Astrocyte of the hippocampus (primary cell): Measurements from ENCODE around the gene HSPE1.
A peak's percentile ranks its signal among the peaks of the same experiment; 100 is the strongest.
"Not testable (repeated sequence)": the region's sequence is repeated elsewhere in the genome, so short reads cannot be mapped to it uniquely, and the experiment has no call there.

Experiments
- DNase-seq: peaks from one replicate; pipeline ENCODE4 v3.0.0; 2011; ENCODE audit warnings: low read depth, low spot score

Gene HSPE1

DNA sequence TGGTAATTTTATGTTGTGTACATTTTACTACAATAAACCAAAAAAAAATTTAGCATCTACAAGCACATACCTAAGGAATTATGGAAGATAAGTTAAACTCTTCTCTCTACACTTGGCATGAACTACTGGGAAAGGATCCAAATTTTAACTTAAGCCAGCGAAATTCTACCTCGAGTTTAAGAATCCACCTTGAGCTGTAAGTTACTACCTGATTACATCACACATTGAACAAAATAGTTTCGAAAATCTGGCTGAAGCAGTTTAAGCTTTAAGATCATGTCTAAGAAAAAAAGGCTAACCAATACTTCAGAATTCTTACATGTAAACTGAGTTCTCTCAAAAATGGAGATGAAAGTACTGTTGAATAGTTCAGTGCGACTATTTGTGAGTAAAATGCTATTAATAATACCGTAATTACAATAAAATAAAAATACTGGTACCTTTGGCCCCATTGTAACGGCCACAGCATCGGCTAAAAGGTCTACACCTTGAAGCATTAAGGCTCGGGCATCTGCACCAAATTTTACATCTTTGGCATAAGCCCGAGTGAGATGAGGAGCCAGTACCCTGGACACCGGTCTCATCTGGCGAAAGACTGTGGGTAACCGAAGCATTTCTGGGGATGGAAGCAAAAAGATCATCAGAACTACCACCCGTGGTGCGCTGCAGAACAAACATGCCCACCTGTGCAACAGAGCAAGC lies 1.8 kb upstream of the HSPE1 start:
- DNase-seq = no peak

DNA sequence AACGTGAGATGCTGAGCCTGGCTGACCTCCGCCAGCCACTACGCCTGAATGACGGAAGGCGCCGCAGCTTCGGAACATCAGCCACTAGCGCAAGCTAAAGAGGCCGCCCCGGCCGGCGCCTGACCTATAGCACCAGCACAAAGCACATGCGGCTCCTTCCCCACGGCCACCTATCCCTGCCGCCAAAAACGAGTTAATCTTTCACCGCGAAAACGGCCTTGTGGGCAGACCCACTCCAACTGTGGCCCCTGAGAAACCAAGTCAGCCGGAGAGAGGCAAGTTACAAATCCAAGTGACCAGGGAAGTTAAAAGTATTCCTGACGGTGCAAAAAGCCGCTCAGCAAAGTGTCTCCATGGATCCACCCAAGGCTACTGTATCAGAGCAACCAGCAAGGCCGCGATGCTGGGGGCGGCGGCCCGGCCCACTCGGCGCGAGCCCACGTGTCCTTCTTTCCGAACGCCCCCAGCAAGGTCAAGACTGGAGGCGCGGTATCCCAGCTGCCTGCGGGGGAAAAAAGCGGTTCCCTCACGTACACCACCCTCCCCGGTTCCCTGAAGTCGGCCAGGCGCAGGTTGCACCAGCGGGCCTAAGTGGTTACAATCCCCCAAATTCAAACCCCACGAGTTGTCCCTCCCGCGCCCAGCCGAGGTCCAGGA lies 1.1 kb upstream of the HSPE1 start:
- DNase-seq = peak; percentile 71

DNA sequence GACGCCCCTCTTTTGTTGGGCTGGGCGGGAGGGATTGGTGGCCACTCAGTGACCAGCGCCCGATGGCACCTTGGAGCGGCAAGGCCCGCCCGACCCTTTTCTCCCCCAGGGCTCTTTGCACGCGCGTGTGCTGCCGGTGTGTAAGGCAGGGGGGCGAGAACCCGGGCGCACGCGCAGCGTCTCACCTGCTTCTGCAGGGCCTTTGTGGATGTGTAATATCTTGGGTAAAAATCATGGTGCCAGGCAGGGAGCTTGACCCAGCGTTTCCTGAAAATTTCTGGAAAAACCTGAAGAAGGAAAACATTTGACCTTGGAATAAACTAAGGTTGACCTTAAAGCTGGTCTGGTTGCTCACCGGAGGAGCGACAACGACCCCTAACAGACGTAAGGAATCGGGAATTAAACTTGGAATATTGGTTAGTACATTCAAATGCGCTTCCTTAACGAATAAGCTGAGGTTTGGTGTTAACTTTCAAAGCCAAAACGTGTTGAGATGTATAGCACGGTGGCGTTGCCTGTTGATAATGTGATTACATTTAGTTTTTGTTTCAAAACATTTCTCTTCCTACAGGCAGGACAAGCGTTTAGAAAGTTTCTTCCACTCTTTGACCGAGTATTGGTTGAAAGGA lies 438 bp downstream of the HSPE1 start:
- peak; percentile 38 for DNase-seq

DNA sequence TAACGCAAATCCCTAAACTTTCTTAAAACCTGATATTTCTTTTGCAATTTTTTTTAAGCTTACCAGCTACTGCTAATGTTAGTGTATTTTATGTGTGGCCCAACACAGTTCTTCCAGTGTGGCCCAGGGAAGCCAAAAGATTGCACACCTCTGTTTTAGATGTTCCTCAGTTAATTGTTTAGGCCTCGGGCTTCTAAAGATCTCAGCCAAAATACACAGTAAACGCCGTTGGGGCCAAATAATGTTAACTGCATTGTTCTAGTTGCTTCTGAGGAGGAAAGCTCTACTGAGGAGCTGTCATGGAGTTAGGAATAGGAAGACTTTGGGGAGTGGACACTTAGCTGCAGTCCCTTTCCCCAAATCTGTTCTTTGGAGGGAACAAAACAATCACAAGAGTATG lies 2.0 kb downstream of the HSPE1 start:
- no peak for DNase-seq

DNA sequence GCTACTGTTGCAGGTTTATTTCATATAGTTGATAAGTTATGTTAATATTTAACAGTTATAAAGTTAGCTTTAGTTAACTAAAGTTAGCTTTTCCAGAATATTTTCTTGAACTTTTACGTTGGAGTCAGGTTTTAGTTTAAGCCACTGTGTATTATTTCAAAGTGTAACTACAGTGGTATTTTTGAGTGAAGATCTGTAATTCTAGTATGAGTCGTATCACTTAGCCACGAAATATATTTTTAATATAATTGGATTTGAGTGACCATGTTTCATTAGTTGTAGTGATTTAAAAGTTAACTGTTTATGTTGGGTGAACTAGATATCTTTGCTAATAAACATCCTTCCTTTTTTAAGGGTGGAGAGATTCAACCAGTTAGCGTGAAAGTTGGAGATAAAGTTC lies 2.5 kb downstream of the HSPE1 start:
- DNase-seq = no peak

DNA sequence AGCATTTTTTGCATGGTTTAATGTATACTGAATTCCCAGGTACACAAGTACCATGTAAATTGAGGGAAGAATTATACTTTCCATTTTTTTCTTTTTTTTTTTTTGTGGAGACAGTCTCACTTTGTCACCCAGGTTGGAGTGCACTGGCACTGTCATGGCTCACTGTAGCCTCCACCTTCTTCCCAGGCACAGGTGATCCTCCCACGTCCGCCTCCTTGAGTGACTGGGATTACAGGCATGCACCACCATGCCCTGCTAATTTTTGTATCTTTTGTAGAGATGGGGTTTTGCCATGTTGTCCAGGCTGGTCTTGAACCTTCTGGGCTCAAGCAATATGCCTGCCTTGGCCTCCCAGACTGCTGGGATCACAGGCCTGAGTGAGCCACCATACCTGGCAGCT lies 3.8 kb downstream of the HSPE1 start:
- no peak for DNase-seq

DNA sequence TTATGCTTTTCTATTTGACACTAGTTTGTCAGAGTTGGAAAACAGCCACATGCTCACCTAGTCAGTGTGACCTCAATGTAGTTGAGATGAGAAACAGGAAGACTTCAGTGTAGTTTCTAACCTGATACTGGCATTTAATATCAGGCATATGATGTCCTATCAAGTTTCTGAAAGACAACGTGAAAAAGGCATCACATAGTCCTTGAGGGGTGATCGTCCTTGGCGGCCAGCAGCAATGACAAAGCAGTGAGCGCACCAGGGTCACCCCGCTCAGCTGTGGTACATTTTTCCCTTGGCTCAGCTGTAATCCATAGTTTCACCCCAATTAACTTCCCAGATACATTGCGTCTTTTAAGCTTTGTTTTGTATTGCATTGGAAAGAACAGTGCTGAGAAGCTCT lies 4.3 kb downstream of the HSPE1 start:
- DNase-seq = no peak

DNA sequence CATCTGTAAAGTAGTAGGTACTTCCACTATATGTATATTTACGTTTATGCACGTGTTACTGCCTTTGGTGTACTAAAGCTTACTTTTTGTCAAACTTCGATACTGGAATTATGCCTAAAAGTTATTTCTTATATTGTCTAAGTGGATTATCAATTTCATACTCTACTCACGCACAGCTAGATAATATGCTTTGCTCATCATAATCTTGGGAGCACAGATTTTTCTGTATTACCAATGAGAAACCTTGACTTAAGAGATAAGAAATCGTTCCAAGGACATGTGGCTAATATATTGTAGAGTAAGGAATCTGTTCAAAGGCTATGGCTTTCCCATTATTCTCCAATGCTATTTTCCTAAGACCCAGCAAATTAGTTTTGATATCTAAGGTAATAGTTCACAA lies 6.5 kb downstream of the HSPE1 start:
- no peak for DNase-seq

DNA sequence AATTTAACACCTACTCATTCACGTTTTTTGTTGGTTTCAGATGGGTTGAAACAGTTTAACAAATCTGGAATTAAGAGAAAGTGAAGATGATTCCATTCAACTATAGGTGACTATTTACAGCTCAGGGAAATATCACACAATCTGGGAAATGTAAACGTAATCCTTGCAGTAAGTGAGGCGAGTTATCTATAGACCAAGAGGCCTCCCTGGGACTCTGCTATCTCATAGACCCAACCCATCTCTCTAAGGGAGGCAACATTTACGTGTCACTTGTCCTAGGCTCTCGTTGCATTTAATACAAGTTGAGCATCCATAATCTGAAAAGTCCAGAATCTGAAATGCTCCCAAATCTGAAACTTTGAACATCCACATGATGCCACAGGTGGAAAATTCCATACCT lies 13.7 kb downstream of the HSPE1 start:
- DNase-seq = no peak

DNA sequence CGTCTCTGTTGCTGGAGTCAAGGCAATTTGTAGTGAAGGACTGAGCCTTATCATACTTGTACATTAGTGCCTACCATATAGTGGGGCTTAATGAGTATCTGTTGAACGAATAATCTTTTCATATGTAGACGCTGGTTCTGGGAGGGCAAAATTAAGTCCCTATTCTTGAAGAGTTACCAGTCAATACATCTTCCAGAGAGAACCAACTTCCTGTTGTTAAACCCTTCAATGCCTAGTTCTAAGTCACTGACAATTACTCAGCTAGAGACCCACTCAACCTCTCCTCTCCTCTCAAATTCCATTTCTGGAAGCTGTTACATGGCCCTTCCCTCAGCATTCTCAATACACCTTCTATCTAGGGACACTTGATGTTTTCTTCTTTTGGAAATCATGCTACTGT lies 14.6 kb downstream of the HSPE1 start:
- DNase-seq = peak; percentile 12

DNA sequence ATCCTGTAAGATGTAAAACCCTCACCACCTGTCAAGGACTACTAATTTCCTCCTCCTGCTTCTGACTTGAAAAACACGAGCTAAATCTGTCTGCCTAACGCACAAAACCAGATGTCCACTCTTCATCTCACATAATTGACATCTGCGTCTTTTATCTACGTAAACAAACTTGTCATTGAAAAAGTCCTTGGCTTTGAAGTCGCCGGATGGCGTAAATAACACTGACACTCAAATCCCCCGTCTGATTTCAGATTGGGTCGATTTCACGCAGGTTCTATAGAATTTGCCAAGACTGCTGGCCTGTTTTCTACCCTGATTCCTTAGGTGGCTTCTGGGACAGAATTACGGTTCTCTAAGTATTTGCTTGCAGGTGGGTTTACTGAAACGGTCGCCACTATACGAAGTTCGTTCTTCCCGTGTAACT lies 15.1 kb downstream of the HSPE1 start:
- no peak for DNase-seq

DNA sequence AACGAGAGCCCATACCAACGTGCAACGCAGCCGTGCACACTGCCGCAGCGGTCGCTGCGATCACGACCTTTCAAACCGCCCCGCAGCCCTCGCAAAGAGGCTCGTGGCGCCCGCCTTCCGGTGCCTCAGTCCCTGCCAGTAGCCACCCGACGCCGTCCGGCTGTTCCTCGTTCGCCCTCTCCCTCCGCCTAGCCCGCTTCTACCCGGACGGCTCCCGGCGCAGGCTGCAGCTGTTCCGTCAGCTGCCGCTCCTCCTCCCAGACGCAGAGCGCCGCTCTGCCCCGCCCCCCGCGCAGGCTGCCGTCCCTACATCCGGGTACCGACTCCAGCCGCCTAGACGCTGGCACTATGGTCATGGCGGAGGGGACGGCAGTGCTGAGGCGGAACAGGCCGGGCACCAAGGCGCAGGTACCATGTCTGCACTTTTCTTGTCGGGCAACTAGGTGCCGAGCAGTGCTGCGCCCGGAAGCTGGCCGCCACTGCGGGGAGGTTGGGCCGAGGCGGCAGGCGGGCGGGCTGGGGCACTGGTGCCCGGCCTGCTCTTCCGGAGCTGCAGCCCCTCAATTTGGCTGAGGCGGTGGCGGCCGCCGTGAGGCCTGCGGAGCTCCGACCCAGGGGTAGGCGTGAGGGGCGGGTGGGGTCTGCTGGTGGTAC lies 15.7 kb downstream of the HSPE1 start, which contains the start of gene MOB4:
Gene MOB4 (plus strand): TSS at position 328 of the 654 bp plus-strand sequence. CDS start 21 bp downstream, at position 349.
- peak; percentile 99 for DNase-seq

DNA sequence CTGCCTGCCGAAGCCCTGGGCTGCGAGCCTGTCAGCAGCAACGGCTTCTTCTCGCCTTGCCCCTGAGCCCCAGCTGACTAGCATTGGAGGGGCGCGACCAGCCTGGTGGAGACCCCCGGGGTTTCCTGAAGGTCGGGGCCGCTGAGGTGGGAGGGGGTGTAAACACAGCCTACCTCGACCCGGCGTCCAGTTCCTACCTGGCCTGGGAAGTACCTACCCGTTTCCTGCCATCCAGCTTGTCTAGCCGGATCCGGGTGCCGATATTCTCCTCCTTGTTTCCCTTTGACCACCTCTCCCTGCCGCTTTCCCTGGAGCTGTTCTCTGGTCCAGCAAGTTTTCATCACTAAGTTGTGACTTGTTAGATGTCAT lies 16.2 kb downstream of the HSPE1 start:
- DNase-seq = peak; percentile 60

DNA sequence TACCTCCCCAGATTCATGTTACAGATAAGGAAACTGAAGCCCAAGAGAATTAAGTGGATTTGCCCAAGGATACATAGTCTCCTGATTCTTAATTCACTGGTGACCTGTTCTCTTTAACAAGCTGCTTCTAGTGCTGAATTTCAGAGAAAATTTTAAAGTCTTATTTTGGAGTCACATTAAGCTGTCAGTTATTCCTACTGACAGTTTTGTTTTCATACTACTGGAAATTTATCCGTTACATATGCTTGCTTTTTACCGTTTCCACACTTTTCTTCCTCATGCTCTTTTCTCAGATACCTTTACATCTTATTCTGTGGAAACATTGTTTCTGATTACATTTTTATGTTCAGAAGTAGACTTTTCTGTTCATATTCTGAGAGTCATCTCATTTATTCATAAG lies 17.0 kb downstream of the HSPE1 start:
- no peak for DNase-seq

DNA sequence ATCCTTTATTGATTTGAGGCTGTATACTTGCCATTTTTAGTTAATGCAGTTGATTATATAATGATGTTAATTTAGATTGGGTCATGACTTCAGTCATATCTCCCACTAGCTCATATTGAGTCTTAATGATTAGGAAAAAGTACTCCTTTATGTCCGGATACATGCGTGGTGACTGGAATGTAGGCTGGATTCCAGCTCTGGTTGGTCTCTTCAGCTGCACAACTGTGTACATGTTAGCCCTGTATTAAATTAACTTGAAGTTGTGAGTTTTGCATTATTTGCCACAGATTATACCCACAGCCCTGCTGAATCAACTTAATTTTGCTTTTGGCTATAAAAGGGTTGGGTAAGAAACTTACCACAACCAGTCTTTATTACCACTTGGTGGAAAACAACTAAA lies 38.2 kb downstream of the HSPE1 start:
- DNase-seq = peak; percentile 36

DNA sequence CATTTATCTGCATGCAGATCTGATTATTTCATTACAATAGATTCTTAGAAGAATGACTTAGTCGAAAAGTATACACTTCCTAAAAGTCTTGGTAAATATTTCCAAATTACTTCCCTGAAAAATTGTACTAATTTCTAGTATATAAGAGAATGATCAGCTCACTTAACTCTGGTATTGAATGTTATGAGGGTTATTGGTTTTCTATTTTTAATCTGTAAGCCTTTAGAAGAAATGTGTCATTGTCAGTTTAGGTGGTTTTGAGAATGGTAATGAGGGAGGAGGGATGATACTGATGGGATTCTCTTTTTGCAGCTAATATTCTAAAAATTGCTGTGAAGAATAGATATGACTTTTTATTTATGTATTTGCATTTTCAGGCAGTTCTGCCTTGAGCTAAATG lies 39.6 kb downstream of the HSPE1 start:
- DNase-seq = no peak

DNA sequence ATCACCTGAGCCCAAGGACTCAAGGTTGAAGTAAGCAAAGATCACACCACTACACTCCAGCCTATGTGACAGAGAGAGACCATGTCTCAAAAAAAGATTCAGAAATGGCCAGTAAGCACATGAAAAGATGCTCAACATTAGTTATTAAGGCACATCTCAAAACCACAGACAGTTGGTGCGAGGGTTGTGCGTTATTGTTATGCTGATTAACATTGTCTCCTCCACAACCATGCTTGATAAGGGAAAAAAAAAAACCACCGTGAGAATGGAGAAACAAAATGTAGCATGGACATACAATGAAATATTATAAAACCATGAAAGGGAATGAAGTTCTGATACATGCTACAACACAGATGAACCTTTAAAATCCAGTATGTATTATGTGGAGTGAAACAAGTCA lies 43.0 kb downstream of the HSPE1 start:
- no peak for DNase-seq

DNA sequence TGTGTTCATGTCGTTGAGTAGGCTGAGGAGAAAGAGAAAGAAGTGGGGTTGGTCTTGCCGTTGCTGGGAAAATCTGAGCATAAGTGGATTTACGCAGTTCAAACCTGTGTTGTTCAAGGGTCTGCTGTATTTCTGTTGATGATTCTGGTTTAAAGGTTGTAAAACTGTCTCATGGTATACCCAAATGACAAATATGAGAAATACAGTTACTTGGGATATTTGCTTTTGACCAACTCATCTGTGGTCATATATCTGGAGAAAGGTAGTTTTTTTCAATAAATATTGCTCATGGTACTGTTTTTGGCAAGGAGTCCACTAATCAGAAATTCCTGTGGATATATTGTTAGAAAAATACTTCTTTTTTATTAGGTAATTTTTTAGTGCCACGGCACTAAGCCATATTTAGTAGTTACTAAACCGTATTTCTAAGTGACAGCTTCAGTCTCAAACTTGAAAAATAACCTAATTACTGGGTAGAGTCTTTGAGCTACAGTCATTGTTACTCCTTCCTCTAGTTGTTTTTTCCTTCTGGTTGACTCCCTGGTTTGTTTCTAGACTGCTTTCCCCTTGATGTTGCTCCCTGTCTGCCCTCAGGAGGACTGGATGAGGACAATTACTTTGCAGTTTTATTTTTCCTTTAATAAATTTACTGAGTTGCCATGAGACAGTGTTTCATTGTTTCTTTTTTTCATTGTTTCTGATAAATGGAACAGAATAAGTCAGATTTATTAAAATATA lies 47.2 kb downstream of the HSPE1 start:
- DNase-seq = no peak

DNA sequence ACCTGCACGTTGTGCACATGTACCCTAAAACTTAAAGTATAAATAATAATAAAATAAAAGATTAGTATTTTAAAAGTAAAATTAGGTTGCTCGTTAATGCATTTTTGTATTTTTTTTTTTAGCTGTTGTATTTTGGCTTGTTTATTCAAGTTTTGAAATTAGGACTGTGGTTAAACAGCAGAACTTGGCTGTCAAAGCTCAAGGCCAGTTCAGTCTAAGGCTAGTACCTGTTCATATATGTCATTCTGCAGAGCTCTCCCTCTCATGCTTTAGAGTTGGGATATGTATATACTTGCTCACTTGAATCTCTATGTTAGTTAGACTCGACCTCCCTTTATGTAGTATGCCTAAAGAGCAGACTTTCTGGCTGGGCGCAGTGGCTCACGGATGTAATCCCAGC lies 48.4 kb downstream of the HSPE1 start:
- DNase-seq = no peak

DNA sequence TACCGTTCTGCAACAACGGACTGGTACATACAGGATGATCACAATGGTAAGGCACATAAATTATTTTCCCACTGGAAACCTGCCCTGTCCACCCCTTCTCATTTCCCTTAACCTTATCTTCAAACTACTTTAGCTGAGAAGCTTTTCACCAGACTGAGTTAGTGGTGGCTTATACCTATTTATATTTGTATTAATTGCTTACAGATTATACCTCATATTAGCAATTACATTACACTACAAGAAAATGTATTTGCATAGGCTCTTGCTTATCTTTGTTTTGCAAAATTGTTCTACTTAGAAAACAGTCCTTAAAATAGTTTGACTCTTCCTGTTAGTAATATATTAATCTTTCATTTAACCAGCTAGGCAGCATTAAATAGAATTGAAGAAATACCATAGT lies 51.1 kb downstream of the HSPE1 start:
- not testable (repeated sequence) for DNase-seq
